Left renal cortex interstitium (tissue), 4 donors: ENCODE data around the gene TCERG1L. TPM values are rescaled to one million over a fixed set of nuclear protein-coding genes. Genes with fewer than 3 reads are reported as not detected.

Experiments used
- DNase-seq, 4 donors: peaks; one replicate each; pipeline ENCODE4 v3.0.0-alpha.2; 2013; ENCODE audit warnings: low read depth in 4 of 4, low spot score in 2 of 4, missing footprints in 1 of 4
- polyA plus RNA-seq, 4 donors: library from polyadenylated mRNA; unstranded; fragments of 120-200 nt; gene quantifications; one replicate each; pipeline ENCODE4 v1.2.1, GENCODE V29; 2013; ENCODE audit not compliant: insufficient read length in 4 of 4

Gene TCERG1L
- polyA plus RNA-seq, 4 donors = 1.3 to 2.4 (median 1.9) TPM

- no peak for DNase-seq
These were observed 98.7 kb downstream of the TCERG1L start for GRCh38 chr10:131212763-131213325.

GRCh38 chr10:131211965-131212619 lies 99.4 kb downstream of the TCERG1L start:
- DNase-seq = no peak

- DNase-seq = no peak
These were observed 100.0 kb downstream of the TCERG1L start for GRCh38 chr10:131211559-131211958.

GRCh38 chr10:131211146-131211545 lies 100.4 kb downstream of the TCERG1L start:
- no peak for DNase-seq

- no peak for DNase-seq
These were observed 101.3 kb downstream of the TCERG1L start for GRCh38 chr10:131210181-131210580.

- DNase-seq = no peak
These were observed 103.7 kb downstream of the TCERG1L start for GRCh38 chr10:131207584-131208532.

- no peak for DNase-seq
These were observed 104.3 kb downstream of the TCERG1L start for GRCh38 chr10:131207176-131207575.

GRCh38 chr10:131206111-131206995 lies 105.2 kb downstream of the TCERG1L start:
- DNase-seq = no peak

GRCh38 chr10:131205556-131205955 lies 106.0 kb downstream of the TCERG1L start:
- no peak for DNase-seq

GRCh38 chr10:131204406-131205152 lies 106.9 kb downstream of the TCERG1L start:
- DNase-seq = no peak

GRCh38 chr10:131203456-131204357 lies 107.8 kb downstream of the TCERG1L start:
- no peak for DNase-seq

- DNase-seq = no peak
These were observed 108.5 kb downstream of the TCERG1L start for GRCh38 chr10:131202990-131203389.

- DNase-seq = no peak
These were observed 109.6 kb downstream of the TCERG1L start for GRCh38 chr10:131201741-131202515.

GRCh38 chr10:131200856-131201470 lies 110.6 kb downstream of the TCERG1L start:
- no peak for DNase-seq

- no peak for DNase-seq
These were observed 111.9 kb downstream of the TCERG1L start for GRCh38 chr10:131199646-131200045.

GRCh38 chr10:131198843-131199242 lies 112.7 kb downstream of the TCERG1L start:
- no peak for DNase-seq

GRCh38 chr10:131198401-131198800 lies 113.1 kb downstream of the TCERG1L start:
- DNase-seq = no peak
